DMS 273 (cell line): Measurements from ENCODE around the gene SIGLEC6.
A peak's percentile ranks its signal among the peaks of the same experiment; 100 is the strongest.
"Not testable (repeated sequence)": the region's sequence is repeated elsewhere in the genome, so short reads cannot be mapped to it uniquely, and the experiment has no call there.

Experiments
- DNase-seq: peaks from one replicate; lab custom pipeline; 2025; ENCODE audit not compliant: unreplicated experiment; lab: John Stamatoyannopoulos, UW

The SIGLEC6 gene

GRCh38 chr19:51509823-51510660 lies 21.4 kb downstream of the SIGLEC6 start:
- DNase-seq = no peak

DNA sequence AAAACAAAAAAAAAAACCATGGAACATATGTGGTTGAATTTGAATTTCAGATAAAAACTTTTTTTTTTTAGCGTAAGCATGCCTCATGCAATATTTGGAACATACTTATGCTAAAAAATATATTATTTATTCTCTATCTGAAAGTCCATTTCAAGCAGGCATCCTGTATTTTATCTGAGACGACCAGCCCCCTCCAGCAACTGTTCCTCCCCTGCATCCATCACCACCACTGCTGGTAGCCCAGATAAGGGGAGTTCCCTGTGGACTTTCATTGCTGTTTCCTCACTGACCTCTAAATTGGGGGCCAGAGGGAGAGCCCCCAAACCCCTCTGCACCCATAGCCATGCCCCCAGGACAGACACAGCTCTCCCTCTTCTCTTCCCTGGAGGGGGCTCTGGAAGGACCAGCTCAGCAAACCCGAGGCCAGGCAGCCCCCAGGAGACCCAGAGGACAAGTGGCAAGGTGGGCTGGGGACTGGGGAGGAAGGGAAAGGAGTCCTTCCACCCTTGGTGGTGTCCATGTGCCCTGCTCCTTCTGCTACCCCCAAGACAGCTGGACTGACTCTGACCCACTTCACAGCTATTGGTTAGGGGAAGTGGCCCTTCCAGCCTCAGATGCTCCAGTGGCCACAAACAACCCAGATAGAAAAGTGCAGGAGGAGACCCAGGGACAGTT lies 23.3 kb downstream of the SIGLEC6 start:
- DNase-seq = no peak

GRCh38 chr19:51507640-51508058 lies 23.8 kb downstream of the SIGLEC6 start:
- no peak for DNase-seq

GRCh38 chr19:51507192-51507591 lies 24.3 kb downstream of the SIGLEC6 start:
- no peak for DNase-seq

- DNase-seq = no peak
Measured at GRCh38 chr19:51505904-51506303, 25.6 kb downstream of the SIGLEC6 start.

DNA sequence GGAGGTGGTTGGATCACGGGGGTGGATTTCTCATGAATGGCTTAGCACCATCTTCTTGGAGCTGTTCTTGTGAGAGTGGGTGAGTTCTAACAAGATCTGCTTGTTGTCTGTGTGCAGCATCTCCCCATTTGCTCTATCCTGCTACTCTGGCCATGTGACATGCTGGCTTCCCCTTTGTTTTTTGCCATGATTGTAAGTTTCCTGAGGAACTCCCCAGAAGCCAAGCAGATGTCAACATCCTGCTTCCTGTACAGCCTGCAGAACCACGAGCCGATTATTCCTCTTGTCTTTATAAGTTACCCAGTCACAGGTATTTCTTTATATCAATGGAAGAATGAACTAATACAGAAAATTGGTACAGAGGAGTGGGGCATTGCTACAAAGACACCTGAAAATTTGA lies 27.6 kb downstream of the SIGLEC6 start:
- no peak for DNase-seq

DNA sequence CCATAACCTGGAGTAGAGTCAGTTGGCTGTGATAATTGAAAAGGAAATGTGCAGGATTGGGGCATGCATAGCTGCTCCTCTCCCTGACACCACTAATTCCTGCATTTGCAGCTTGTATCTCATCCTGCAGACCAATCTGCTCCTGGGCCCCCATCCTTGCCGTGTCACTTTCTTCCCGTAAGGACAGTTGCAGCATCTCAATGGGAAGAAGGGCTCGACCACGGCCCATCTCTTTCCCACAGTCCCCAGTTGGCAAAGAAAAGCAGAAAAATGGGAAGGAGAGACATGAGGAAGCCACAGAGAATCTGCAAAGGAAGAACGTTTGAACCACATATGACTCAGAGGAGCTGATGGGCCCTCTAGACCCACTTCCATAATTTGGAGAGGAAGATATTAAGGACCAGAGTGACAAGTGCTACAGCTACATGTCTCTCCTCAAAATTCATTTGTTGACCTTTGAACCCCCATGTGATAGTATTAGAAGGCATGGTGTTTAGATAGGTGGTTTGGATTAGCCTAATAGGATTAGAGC lies 28.1 kb downstream of the SIGLEC6 start:
- no peak for DNase-seq

GRCh38 chr19:51501594-51502263 lies 29.7 kb downstream of the SIGLEC6 start, which contains the start of gene SIGLEC12:
Gene SIGLEC12, minus strand, starts transcription at chr19:51501800. Its CDS starts 67 bp downstream, at chr19:51501733.
- DNase-seq = no peak

GRCh38 chr19:51500931-51501330 lies 30.5 kb downstream of the SIGLEC6 start:
- not testable (repeated sequence) for DNase-seq

DNA sequence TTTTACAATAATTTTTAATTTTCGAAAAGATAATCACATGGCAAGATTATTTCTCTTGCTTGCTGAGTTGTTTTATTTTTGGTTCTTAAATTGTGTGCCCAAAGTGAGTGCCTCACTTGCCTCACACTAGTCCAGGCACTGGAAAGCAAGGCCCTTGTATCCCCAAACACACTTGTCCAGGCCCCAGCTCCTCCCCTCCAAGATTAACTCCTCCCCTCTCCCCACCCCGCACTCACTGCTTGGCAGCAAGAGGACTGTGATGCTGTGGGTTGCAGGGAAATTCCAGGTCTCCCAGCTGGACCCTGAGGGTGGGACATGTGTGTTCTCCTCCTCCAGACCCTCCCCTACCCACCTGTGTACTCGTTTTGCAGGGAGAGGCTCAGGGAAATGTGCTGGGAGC lies 33.8 kb downstream of the SIGLEC6 start:
- no peak for DNase-seq

DNA sequence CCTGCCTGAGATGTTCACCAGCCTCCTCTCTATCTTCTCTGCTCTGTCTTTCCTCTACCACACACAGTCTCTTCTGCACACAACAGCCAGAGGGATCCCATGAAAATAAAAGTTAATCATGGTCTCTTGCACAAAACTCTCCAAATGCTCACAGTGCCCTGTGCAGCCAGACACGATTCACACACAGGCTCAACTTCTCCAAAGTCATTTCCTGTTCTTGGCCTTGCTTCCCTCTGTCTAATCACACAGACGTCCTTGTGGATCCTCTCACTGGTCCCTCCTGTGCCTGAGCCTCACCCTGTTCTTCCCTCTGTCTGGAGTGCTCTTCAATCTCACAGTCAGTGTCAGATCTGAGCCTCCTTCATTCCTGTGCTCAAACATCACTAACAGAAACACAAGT lies 37.7 kb downstream of the SIGLEC6 start:
- DNase-seq = no peak

DNA sequence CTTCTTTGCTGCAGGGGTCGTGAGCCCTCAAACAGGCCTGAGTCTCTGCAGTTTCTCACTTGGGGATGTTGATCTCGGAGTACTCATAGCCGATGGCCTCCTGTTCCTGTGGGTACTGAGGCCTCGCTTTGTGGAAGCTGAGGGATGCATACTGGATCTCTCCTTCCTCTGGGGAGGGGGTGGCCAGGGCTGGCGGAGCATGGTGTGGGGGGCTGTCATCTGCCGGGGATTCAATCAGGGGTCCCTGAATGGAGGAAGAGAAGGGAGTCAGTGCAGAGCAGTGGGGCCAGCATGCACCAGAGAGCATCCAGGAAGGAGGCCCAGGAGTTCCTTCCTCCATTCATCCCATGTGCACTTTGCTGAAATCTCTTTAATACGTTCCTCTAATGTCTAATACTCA lies 39.9 kb downstream of the SIGLEC6 start:
- no peak for DNase-seq

DNA sequence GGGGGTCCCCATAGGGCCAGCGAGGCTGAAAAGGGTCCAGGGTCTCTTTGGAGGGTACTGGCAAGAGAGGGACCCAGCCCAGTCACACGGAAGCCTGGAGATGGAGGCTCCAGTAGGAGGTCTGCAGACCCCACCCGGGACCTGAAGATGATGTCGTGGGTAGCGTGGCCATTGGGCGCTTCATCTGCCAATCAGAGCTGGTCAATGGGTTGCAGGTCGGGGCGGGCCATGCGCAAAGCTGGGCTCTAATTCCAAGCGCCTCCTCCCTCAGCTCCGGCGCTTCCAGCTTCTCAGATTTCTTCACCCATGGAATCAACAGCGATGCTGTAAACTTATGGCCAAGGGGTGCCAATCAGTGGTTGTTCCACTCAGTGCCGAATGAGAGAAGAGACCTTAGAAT lies 40.8 kb downstream of the SIGLEC6 start:
- no peak for DNase-seq

- no peak for DNase-seq
Measured at GRCh38 chr19:51489113-51489512, 42.4 kb downstream of the SIGLEC6 start.

- DNase-seq = no peak
Measured at GRCh38 chr19:51488491-51488890, 43.0 kb downstream of the SIGLEC6 start.

DNA sequence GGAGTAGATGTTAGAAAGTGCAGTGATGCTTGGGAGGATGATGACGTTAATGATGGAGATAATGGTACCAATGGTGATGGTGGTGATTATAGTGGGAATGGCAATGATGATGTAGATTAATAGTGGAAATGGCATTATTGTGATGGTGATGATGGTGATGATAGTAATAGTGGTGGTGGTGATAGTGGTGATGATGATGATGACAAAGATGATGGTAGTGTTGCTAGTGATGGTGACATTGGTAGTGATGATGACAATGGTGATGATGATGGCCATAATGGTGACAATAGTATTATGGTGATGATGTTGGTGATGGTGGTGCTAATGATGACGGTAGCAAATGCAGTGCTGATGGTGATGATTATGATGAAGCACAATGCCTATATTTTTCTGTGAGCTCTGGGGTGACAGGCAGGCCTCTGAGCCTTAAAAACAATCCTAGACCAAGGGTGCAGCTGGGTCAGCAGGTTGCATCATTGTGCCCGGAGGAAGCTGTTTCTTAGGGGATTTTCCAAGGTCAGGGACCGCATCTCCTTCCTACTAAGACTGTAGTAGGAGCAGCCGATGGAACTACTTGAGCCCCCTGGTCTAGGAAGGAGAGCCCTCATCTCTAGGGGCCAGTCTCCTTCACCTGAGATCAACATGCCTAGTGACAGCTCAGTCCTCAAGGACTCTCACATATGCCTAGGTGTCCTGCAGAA lies 45.4 kb downstream of the SIGLEC6 start:
- DNase-seq = no peak

- peak; percentile 9 for DNase-seq
Measured at GRCh38 chr19:51480590-51480989, 50.9 kb downstream of the SIGLEC6 start.

GRCh38 chr19:51479531-51480331 lies 51.7 kb downstream of the SIGLEC6 start:
- DNase-seq = no peak

DNA sequence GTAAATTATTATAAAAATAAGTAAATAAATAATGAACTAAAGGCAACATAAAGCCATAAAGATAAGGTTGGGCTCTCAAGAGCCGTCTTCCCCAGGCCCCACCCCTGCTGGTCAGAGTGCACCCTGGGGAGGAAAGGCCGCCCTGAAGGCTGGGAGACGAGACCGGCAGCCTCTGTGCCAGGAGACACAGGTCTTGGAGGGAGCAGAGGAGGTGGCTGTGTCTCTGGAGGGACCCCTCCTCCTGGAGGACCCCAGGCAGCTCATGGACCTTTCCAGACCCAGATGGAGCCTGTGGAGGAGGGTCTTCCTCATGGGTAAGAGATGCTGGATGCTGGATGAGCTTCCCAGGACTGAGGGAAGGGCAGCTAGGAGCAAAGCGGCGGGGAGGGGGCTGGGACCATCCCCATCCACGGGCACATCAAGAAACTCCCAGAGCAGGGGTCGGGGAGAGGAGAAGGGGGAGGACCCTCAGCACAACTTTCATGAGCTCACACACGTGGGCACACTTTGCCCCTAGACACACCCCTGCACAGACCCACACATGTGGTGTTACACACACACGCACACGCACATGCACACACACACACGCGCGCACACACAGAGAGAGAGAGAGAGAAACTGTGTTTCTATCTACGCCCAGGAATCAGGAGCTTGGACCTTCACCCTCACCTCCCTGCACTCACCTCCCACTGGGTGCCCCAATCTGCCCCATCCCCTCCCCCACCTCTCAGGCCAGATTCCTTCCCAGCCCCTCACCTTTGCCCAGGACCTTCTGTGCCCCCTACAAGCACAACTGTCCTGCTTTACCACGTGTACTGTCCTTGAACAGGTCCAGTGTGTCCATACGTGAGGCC lies 52.9 kb downstream of the SIGLEC6 start, which contains the start of gene CEACAM18:
TSS of gene CEACAM18 (plus strand) at position 159 of the 854 bp plus-strand sequence.
- no peak for DNase-seq
